Neutrophil (primary cell): Measurements from ENCODE around the gene ST8SIA5.

Experiments used
- H3K27ac ChIP-seq: fragments of 200-600 bp; sonication (generic); 2 replicates; pipeline ENCODE4 v1.5.1; 2016; ENCODE audit warnings: mild to moderate bottlenecking, moderate library complexity
- H3K27me3 ChIP-seq: fragments of 200-600 bp; sonication (generic); 2 replicates; pipeline ENCODE4 v1.6.0; 2016; ENCODE audit warnings: mild to moderate bottlenecking
- H3K36me3 ChIP-seq: fragments of 200-600 bp; sonication (generic); 2 replicates; pipeline ENCODE4 v1.5.1; 2017
- H3K4me1 ChIP-seq, 2 experiments: fragments of 200-600 bp in 1 of 2; sonication (generic) in 1 of 2; 1 replicate in 1 of 2; 2 replicates in 1 of 2; pipeline versions ENCODE4 v1.5.1 to v1.6.1; 2013 to 2016; ENCODE audit warnings: low read depth in 1 of 2, low read length in 1 of 2, mild to moderate bottlenecking in 1 of 2, moderate library complexity in 1 of 2; ENCODE audit not compliant: control insufficient read depth in 1 of 2, insufficient read depth in 1 of 2
- H3K4me3 ChIP-seq, 2 experiments: fragments of 200-600 bp in 1 of 2; sonication (generic) in 1 of 2; 1 replicate in 1 of 2; 2 replicates in 1 of 2; pipeline ENCODE4 v1.5.1; 2013 to 2016; ENCODE audit warnings: low read depth in 1 of 2, low read length in 1 of 2, mild to moderate bottlenecking in 1 of 2, moderate library complexity in 1 of 2
- H3K9me3 ChIP-seq: fragments of 200-600 bp; sonication (generic); 2 replicates; pipeline ENCODE4 v1.5.1; 2016
- TF ChIP-seq, protein P1 (sequence below): fragments of 200-600 bp; sonication (generic); IDR thresholded peaks from 2 replicates; pipeline ENCODE4 v1.5.1; 2016; ENCODE audit warnings: antibody characterized with exemption

Gene ST8SIA5

DNA sequence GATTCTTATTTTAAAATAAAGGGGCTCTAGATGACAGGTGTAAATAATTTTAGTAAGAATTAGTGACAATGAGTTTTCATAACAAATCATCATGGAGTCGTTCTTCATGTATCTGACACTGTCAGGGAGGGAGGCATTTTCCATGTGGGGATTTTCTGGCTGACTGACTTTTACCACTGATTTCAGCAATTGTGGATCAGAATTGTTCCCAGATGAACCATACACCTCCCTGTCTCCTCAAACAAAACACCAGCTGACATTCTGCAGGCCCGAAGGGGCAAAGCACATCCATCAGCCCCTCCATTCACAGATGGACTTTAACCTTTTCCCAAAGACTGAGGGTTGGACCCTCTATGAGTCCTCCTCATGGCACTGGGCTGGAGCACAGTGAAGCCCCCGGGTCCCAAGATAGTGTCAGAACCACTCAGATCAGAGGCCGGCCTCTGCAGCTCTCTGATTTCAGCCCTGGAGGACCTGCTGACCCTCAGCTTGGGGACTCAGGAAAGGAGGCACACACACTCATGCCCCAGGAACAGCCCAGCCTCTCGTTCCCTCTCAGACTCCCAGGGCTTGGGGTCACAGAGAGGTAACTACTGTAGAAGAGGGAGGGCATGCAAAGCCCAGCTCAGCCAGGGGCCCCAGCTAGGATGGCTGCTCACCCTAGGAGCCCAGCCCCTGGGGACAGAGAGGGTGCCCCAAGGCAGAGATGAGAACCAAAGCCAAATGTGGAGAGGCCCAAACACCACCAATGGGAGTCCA, 56.6 kb downstream of the ST8SIA5 start:
- Histone ChIP-seq H3K4me1 (no peaks in the 10 kb centered on the region), H3K27ac (no peak overlapping the region), H3K36me3 (no peaks in the 10 kb centered on the region), H3K27me3 (peaks cover 9% of the 10 kb centered on the region), H3K9me3 (no peaks in the 10 kb centered on the region), H3K4me3 (no peak overlapping the region)
- TF ChIP-seq, protein P1, sequence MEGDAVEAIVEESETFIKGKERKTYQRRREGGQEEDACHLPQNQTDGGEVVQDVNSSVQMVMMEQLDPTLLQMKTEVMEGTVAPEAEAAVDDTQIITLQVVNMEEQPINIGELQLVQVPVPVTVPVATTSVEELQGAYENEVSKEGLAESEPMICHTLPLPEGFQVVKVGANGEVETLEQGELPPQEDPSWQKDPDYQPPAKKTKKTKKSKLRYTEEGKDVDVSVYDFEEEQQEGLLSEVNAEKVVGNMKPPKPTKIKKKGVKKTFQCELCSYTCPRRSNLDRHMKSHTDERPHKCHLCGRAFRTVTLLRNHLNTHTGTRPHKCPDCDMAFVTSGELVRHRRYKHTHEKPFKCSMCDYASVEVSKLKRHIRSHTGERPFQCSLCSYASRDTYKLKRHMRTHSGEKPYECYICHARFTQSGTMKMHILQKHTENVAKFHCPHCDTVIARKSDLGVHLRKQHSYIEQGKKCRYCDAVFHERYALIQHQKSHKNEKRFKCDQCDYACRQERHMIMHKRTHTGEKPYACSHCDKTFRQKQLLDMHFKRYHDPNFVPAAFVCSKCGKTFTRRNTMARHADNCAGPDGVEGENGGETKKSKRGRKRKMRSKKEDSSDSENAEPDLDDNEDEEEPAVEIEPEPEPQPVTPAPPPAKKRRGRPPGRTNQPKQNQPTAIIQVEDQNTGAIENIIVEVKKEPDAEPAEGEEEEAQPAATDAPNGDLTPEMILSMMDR, result no peak

DNA sequence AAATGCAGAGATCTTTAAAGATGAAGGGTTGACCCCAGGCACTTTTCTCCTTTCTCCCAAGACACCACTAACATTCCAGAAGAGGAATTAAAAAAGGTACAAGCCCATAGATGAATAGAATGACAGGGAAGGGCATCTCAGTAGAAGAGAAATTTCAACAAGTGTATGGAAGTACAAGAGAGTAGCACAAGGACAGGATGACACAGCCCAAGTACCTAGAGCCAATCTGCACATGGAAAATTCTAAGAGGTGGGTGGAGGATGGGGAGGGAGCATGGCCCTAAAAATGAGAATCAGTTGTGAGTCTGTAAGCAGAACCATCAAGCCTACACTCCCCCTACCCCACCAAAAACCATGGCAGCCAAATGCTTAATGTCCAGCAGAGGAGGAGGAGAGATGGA, 60.2 kb downstream of the ST8SIA5 start:
- TF ChIP-seq, protein P1, result no peak
- Histone ChIP-seq H3K27me3 (peaks cover 9% of the 10 kb centered on the region), H3K27ac (no peak overlapping the region), H3K36me3 (no peaks in the 10 kb centered on the region), H3K4me3 (no peak overlapping the region), H3K4me1 (no peaks in the 10 kb centered on the region), H3K9me3 (no peaks in the 10 kb centered on the region)

DNA sequence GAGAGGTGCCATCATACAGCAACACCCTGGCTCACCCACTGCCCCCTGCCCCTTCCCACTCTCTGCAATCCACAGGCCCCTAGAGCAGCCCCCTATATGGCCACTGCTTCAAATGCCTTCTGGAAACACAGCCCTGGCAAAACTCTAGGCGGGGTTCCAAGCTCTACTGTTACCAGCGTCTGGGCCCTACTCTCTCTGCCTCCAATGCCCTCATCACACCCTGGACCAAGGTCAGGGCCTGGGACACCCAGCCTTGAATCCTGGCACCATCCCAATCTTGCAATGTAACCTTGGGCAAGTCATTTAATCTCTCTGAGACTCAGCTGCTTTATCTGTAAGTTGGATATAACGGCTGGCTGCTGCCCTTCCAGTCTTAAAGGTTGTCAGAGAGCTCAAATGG, 60.6 kb downstream of the ST8SIA5 start:
- Histone ChIP-seq H3K27ac (no peak overlapping the region), H3K4me1 (no peaks in the 10 kb centered on the region), H3K36me3 (no peaks in the 10 kb centered on the region), H3K4me3 (no peak overlapping the region), H3K9me3 (no peaks in the 10 kb centered on the region), H3K27me3 (peaks cover 9% of the 10 kb centered on the region)
- TF ChIP-seq, protein P1, result no peak

DNA sequence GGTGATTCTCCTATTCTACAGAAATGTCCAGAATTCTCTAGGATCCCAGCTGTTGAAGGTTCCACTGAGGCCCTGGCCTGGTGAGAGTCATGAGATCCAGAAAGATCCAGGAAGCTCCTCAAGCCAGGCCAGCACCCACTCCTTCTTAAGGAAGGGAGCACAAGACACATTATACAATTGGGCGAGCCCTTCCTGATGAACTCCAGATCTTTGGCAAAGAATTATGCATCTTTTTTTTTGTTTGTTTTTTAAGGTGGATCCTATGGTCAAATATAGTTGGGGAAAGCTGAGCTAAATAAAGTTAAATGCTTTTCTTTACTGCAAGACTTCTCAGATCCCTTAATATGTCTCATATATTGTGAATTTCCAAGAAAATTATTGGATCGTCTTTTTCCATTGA, 62.9 kb downstream of the ST8SIA5 start:
- Histone ChIP-seq H3K9me3 (no peaks in the 10 kb centered on the region), H3K4me3 (no peak overlapping the region), H3K27ac (no peak overlapping the region), H3K36me3 (no peaks in the 10 kb centered on the region), H3K27me3 (peaks cover 9% of the 10 kb centered on the region), H3K4me1 (no peaks in the 10 kb centered on the region)
- TF ChIP-seq, protein P1, result no peak

DNA sequence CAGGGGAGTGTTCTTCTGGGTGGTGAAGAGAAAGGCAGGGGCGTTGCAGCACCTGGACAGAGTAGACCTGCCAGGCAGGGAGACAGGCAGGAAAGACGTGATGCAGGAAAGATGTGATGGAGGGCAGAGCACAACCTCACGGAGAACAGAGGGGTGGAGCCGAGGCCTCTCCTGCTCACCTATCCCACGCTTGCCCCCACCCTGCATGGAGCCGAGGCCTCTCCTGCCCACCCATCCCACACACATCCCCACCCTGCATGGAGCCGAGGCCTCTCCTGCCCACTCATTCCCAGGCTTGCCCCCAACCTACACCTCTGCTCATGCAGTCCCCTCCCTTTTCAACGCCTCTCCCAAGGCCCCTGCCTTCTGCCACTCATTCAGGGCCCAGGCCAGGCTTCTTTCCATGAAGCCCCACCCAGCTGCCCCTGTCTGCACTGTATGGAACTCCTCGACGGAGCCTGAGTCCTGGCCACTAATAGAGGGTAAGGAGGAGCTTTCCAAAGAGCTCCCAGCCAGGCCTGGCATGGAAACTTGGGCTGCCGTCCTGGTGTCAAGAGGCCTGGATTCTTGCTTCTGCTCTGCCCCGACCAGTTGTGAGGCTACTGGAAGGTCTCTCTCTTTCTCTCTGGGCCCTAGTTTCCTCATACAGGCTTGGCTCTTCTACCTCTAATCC, 67.9 kb downstream of the ST8SIA5 start:
- H3K9me3 ChIP-seq, result no peaks in the 10 kb centered on the region
- H3K4me1 ChIP-seq, result no peaks in the 10 kb centered on the region
- no peaks in the 10 kb centered on the region for H3K36me3 ChIP-seq
- H3K27ac ChIP-seq, result no peak overlapping the region
- TF ChIP-seq, protein P1, result no peak
- H3K27me3 ChIP-seq, result no peaks in the 10 kb centered on the region
- H3K4me3 ChIP-seq, result no peak overlapping the region
